H54 (cell line): ENCODE results near the gene MSTO1.
"Not testable (repeated sequence)": the region's sequence is repeated elsewhere in the genome, so short reads cannot be mapped to it uniquely, and the experiment has no call there.

Experiments
- DNase-seq: peaks from one replicate; pipeline ENCODE4 v3.0.0; 2011; ENCODE audit warnings: low spot score, mixed read lengths; ENCODE audit not compliant: insufficient read length
- FAIRE-seq: peaks from 3 replicates; lab custom pipeline; 2011; peaks lifted over from hg19 to GRCh38; lab: Jason Lieb, UNC
- POLR2A ChIP-seq: IDR thresholded peaks from 2 replicates; pipeline ENCODE4 v1.6.1; 2011; ENCODE audit warnings: low read depth, mild to moderate bottlenecking, low read length

MSTO1 gene

GRCh38 chr1:155596864-155597263 lies 13.2 kb upstream of the MSTO1 start:
- DNase-seq, result no peak
- no peak for FAIRE-seq
- no peak for TF ChIP-seq POLR2A

- DNase-seq (no peak), FAIRE-seq (no peak)
Measured at GRCh38 chr1:155598842-155599331, 11.1 kb upstream of the MSTO1 start.

GRCh38 chr1:155599828-155600572 lies 10.0 kb upstream of the MSTO1 start:
- not testable (repeated sequence) for FAIRE-seq, DNase-seq

More at GRCh38 chr1:155598842-155599331, 11.1 kb upstream of the MSTO1 start:
- no peak for TF ChIP-seq POLR2A

GRCh38 chr1:155607708-155608107 lies 2.3 kb upstream of the MSTO1 start:
- FAIRE-seq (no peak), DNase-seq (no peak)
- no peak for TF ChIP-seq POLR2A

- no peak for TF ChIP-seq POLR2A
- FAIRE-seq (no peak), DNase-seq (no peak)
Measured at GRCh38 chr1:155608888-155609225, 1.2 kb upstream of the MSTO1 start.

GRCh38 chr1:155610257-155610647 lies 234 bp downstream of the MSTO1 start:
- DNase-seq, FAIRE-seq: not testable (repeated sequence)

GRCh38 chr1:155613226-155613625 lies 3.2 kb downstream of the MSTO1 start:
- not testable (repeated sequence) for DNase-seq, FAIRE-seq

GRCh38 chr1:155622191-155622590 lies 12.2 kb downstream of the MSTO1 start:
- TF ChIP-seq POLR2A, result no peak
- FAIRE-seq (no peak), DNase-seq (no peak)

GRCh38 chr1:155623357-155623756 lies 13.3 kb downstream of the MSTO1 start:
- FAIRE-seq, result no peak

GRCh38 chr1:155626428-155626827 lies 16.4 kb downstream of the MSTO1 start:
- not testable (repeated sequence) for FAIRE-seq, DNase-seq

More at GRCh38 chr1:155623357-155623756, 13.3 kb downstream of the MSTO1 start:
- no peak for DNase-seq
- no peak for TF ChIP-seq POLR2A

GRCh38 chr1:155636397-155637153 lies 26.6 kb downstream of the MSTO1 start:
- TF ChIP-seq POLR2A, result no peak
- no peak for FAIRE-seq

GRCh38 chr1:155640367-155640766 lies 30.3 kb downstream of the MSTO1 start:
- FAIRE-seq, result no peak
- TF ChIP-seq POLR2A, result no peak
- DNase-seq, result no peak

More at GRCh38 chr1:155636397-155637153, 26.6 kb downstream of the MSTO1 start:
- DNase-seq, result no peak

- not testable (repeated sequence) for DNase-seq, FAIRE-seq
Measured at GRCh38 chr1:155642559-155643180, 32.7 kb downstream of the MSTO1 start.

GRCh38 chr1:155643230-155643629 lies 33.2 kb downstream of the MSTO1 start:
- FAIRE-seq, result no peak

More at GRCh38 chr1:155643230-155643629, 33.2 kb downstream of the MSTO1 start:
- no peak for TF ChIP-seq POLR2A
- DNase-seq, result no peak
